GM12878 (cell line): ENCODE data around the gene ZMIZ1. TPM values are rescaled to one million over a fixed set of nuclear protein-coding genes. Genes with fewer than 3 reads are reported as not detected.

ENCODE experiments used
- ATAC-seq: fragments of 200-7000 bp; cut with Tn5 transposase; 3 replicates; pipeline ENCODE4 v1.9.1; 2020; ENCODE audit warnings: mild to moderate bottlenecking, moderate library complexity
- BruUV-seq: library from RNA; stranded (reverse); fragments of 400-500 nt; replicated peaks from 2 replicates; lab custom pipeline; 2021; lab: Mats Ljungman, UMichigan
- CTCF ChIA-PET: fragments of 300-600 bp; sonication (Branson Sonifier 250); formaldehyde crosslinking; extraction: SDS; loops from one replicate; lab custom pipeline; 2021; ENCODE audit warnings: inconsistent platforms; lab: Yijun Ruan, JAX
- POLR2A ChIA-PET: fragments of 350-600 bp; formaldehyde crosslinking; extraction: SDS; loops from one replicate; lab custom pipeline; 2021; ENCODE audit warnings: inconsistent platforms; lab: Charles Lee
- RAD21 ChIA-PET: fragments of 300-600 bp; sonication (Branson Sonifier 250); formaldehyde crosslinking; loops from one replicate; lab custom pipeline; 2023; ENCODE audit warnings: antibody characterized with exemption; ENCODE audit not compliant: unreplicated experiment; lab: Charles Lee
- SMC1A ChIA-PET: fragments of 300-600 bp; sonication (Branson Sonifier 250); formaldehyde crosslinking; loops from one replicate; lab custom pipeline; 2023; ENCODE audit not compliant: unreplicated experiment, uncharacterized antibody; lab: Charles Lee
- DNase-seq: peaks from one replicate; pipeline ENCODE4 v3.0.0-alpha.2; 2011; ENCODE audit warnings: low read depth, low spot score
- FAIRE-seq: peaks from 3 replicates; lab custom pipeline; 2011; peaks lifted over from hg19 to GRCh38; lab: Jason Lieb, UNC
- H2AFZ ChIP-seq: 2 replicates; pipeline ENCODE4 v1.6.0; 2011; ENCODE audit warnings: low read depth, low read length, control low read depth; ENCODE audit not compliant: control insufficient read depth
- H3K27ac ChIP-seq: 2 replicates; pipeline ENCODE4 v1.5.1; 2011; ENCODE audit warnings: control low read depth; ENCODE audit not compliant: control insufficient read depth, insufficient read depth
- H3K27me3 ChIP-seq, 2 experiments: replicated peaks in 1 of 2; 2 replicates each; pipeline versions ENCODE4 v1.6.0 to v1.6.1; 2011; ENCODE audit warnings: low read length in 1 of 2; ENCODE audit not compliant: control insufficient read depth in 2 of 2, insufficient read depth in 2 of 2
- H3K36me3 ChIP-seq, 2 experiments: 2 replicates each; pipeline ENCODE4 v1.5.1; 2011; ENCODE audit warnings: low read length in 1 of 2; ENCODE audit not compliant: control insufficient read depth in 2 of 2, insufficient read depth in 2 of 2
- H3K4me1 ChIP-seq: 2 replicates; pipeline ENCODE4 v1.6.1; 2011; ENCODE audit warnings: mild to moderate bottlenecking, low read length, moderate library complexity, mixed read lengths; ENCODE audit not compliant: control insufficient read depth, insufficient read depth
- H3K4me2 ChIP-seq: 2 replicates; pipeline ENCODE4 v1.6.0; 2011; ENCODE audit warnings: control low read depth; ENCODE audit not compliant: control insufficient read depth, insufficient read depth
- H3K4me3 ChIP-seq: fragments of 200-600 bp; sonication (generic); 2 replicates; pipeline ENCODE4 v1.5.1; 2016
- H3K79me2 ChIP-seq: 2 replicates; pipeline ENCODE4 v1.6.0; 2011; ENCODE audit warnings: low read length; ENCODE audit not compliant: control insufficient read depth, insufficient read depth
- H3K9ac ChIP-seq: 2 replicates; pipeline ENCODE4 v1.8.0; 2011; ENCODE audit warnings: low read length, control low read depth, mixed read lengths; ENCODE audit not compliant: control insufficient read depth, insufficient read depth
- H3K9me3 ChIP-seq: replicated peaks from 3 replicates; pipeline ENCODE4 v1.5.1; 2011; ENCODE audit warnings: mild to moderate bottlenecking, low read length; ENCODE audit not compliant: control insufficient read depth, insufficient read depth
- H4K20me1 ChIP-seq: 2 replicates; pipeline ENCODE4 v1.6.0; 2011; ENCODE audit not compliant: control insufficient read depth, insufficient read depth
- DPF2 ChIP-seq: fragments of 450-650 bp; IDR thresholded peaks from 2 replicates; pipeline ENCODE4 v1.6.1; 2017; ENCODE audit warnings: mild to moderate bottlenecking
- LARP7 ChIP-seq: fragments of 450-650 bp; IDR thresholded peaks from 2 replicates; pipeline ENCODE4 v1.6.1; 2017; ENCODE audit warnings: mild to moderate bottlenecking
- NR2C1 ChIP-seq: fragments of 450-650 bp; IDR thresholded peaks from 2 replicates; pipeline ENCODE4 v1.6.1; 2017; ENCODE audit warnings: antibody characterized with exemption, mild to moderate bottlenecking, moderate library complexity
- PAX5 ChIP-seq: IDR thresholded peaks from 2 replicates; pipeline ENCODE4 v1.6.1; 2011; ENCODE audit warnings: low read depth, low read length, borderline replicate concordance
- PML ChIP-seq: IDR thresholded peaks from 2 replicates; pipeline ENCODE4 v1.6.1; 2012; ENCODE audit warnings: low read length, inconsistent platforms
- RAD51 ChIP-seq: fragments of 450-650 bp; IDR thresholded peaks from 2 replicates; pipeline ENCODE4 v1.6.1; 2016; ENCODE audit warnings: moderate library complexity, mild to moderate bottlenecking, inconsistent platforms
- RUNX3 ChIP-seq: IDR thresholded peaks from 2 replicates; pipeline ENCODE4 v1.6.1; 2012; ENCODE audit warnings: low read length, inconsistent platforms
- SIX5 ChIP-seq: IDR thresholded peaks from 2 replicates; pipeline ENCODE4 v1.6.1; 2011; ENCODE audit warnings: mild to moderate bottlenecking, low read depth, low read length, moderate library complexity; ENCODE audit not compliant: severe bottlenecking
- SMARCA5 ChIP-seq: fragments of 450-650 bp; IDR thresholded peaks from 2 replicates; pipeline ENCODE4 v1.6.1; 2017; ENCODE audit warnings: mild to moderate bottlenecking
- YY1 ChIP-seq: IDR thresholded peaks from 2 replicates; pipeline ENCODE4 v1.6.1; 2011; ENCODE audit warnings: low read depth, mild to moderate bottlenecking, low read length
- WGBS: methylation state at CpG from one replicate; pipeline ENCODE4 v1.1.6; 2016; ENCODE audit warnings: low lambda C conversion rate; ENCODE audit not compliant: insufficient replicate concordance, insufficient coverage; ENCODE audit errors: missing lambda C conversion rate; 5-methylcytosine and 5-hydroxymethylcytosine counted together
- in situ Hi-C: fragments of 300-500 bp; cut with MboI; formaldehyde crosslinking; loops from 9 replicates; pipeline ENCODE4 v1.14.3; 2018; ENCODE audit warnings: mixed read lengths
- intact Hi-C: fragments of 100-400 bp; cut with micrococcal nuclease; formaldehyde crosslinking; loops from one replicate; pipeline ENCODE4 v1.14.2; 2022; ENCODE audit not compliant: unreplicated experiment
- polyA plus RNA-seq, 11 experiments: library from polyadenylated mRNA; depleted of rRNA in 4 of 11; unstranded in 6 of 11; stranded (reverse) in 5 of 11; fragments of >200 nt; fragmentation: Nextera tagmentation in 4 of 11; fragmentation: Illumina TruSeq in 1 of 11; extraction: Ambion mirVana in 4 of 11; extraction: Trizol in 1 of 11; gene quantifications; 1 replicate in 1 of 11; 2 replicates in 10 of 11; pipeline versions ENCODE4 v1.2.1 to v1.2.3, GENCODE V29; 2011 to 2016; ENCODE audit warnings: inconsistent platforms in 2 of 11, missing spikeins in 2 of 11, low read depth in 1 of 11
- total RNA-seq, 4 experiments: library from RNA; depleted of rRNA in 3 of 4; stranded (reverse); fragments of >200 nt in 3 of 4; fragmentation: Illumina TruSeq in 1 of 4; extraction: Trizol in 1 of 4; gene quantifications; 2 replicates each; pipeline versions ENCODE4 v1.2.1 to v1.2.3, GENCODE V29; 2013 to 2021
- TF ChIP-seq, protein P1 (sequence below): IDR thresholded peaks from 2 replicates; pipeline ENCODE4 v1.6.1; 2011; ENCODE audit warnings: borderline replicate concordance, low read depth, mild to moderate bottlenecking, moderate library complexity, low read length; ENCODE audit not compliant: insufficient read depth, poor library complexity, severe bottlenecking
- TF ChIP-seq, protein P2 (sequence below): fragments of 450-650 bp; formaldehyde crosslinking; IDR thresholded peaks from 2 replicates; pipeline ENCODE4 v1.4.0; 2020; ENCODE audit warnings: mild to moderate bottlenecking, moderate library complexity
- TF ChIP-seq, protein P3 (sequence below): fragments of 450-650 bp; IDR thresholded peaks from 2 replicates; pipeline ENCODE4 v1.6.1; 2017; ENCODE audit warnings: mild to moderate bottlenecking, moderate library complexity

The ZMIZ1 gene
- total and polyA plus RNA-seq, 10 of the 15 experiments (the other 5 are each of a cell fraction or from before 2014, with no cell fraction given) = 3.1 to 82.3 (median 14.9) TPM

DNA sequence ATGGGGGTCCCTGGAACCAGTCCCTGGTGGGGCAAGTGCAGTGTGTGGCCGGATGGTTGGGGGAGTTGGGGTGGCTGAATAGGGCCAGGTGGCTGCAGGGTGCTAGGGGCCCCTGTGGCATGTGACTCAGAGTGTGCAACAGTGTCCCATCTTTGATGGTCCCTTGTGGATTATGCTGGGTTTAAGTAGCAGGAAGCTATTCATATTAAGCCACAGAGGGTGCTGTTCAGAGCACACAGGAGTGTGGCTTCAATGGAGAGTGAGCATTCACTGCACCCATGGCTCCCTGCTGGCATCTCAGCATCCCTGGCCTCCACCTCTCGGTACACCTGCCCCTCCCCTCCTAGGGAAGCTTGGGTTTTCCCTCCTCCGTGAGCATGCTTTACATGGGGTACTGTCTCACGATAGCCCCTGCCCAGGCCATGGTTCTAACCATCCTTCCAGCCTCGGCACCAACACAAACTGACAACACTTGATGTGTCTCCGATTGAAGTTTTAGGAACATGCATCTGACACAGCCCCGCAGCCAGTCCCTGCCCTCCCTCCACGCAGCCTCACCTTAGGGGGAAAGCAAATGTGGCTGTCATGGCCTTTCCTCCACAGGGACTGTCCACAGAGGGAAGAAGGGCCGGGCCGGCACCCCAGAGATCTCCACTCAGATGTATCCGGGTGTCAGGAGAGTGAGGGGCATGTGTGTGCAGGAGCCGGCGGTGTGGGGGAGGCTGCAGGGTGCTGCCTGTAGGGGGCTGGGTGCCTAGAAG, 248.1 kb downstream of the ZMIZ1 start:
- Histone ChIP-seq H3K36me3 (peaks cover 0 to 15% of the 10 kb centered on the region in 2 experiments; a peak in 2 of 4 replicates), H3K4me1 (peaks cover 33% of the 10 kb centered on the region), H3K27ac (peak overlapping the region; percentile 62), H3K4me2 (peak overlapping the region; percentile 84), H3K79me2 (no peaks in the 10 kb centered on the region), H3K9ac (0 out of 2 replicates have a peak overlapping the region, but pooled peaks have one; percentile 1), H3K9me3 (no peaks in the 10 kb centered on the region; the same call in 2 of the 3 replicates), H2AFZ (no peak overlapping the region), H4K20me1 (no peaks in the 10 kb centered on the region), H3K27me3 (no peaks in the 10 kb centered on the region), H3K4me3 (peak overlapping the region; percentile 37; the same call in 1 of the 2 replicates)
- RAD21 ChIA-PET = interaction anchor here (0.6 to 2.9 kb wide), 12 partner anchors 14 to 1345 kb away, joined by 3 to 14 read pairs (median 5); partner anchors contain the start of gene PPIF
- BruUV-seq = no TSS peak
- in situ Hi-C loops (no loop called here), intact Hi-C loops (loop anchor here (1.0 to 2.0 kb wide), 3 partner anchors 30 to 68 kb away; partner anchors contain the start of gene PPIF)
- POLR2A ChIA-PET = interaction anchor here (0.7 to 2.1 kb wide), 9 partner anchors 10 to 75 kb away, joined by 3 to 11 read pairs (median 5); partner anchors contain the start of gene PPIF
- ATAC-seq (peak; percentile 82), FAIRE-seq (peak; percentile 86), DNase-seq (peak; percentile 56)
- SMC1A ChIA-PET = interaction anchor here (1.0 to 2.8 kb wide), 10 partner anchors 14 to 114 kb away, joined by 3 to 18 read pairs (median 6); no protein-coding TSS in a partner anchor
- CTCF ChIA-PET = interaction anchor here (0.7 to 3.4 kb wide), 10 partner anchors 10 to 71 kb away, joined by 3 to 18 read pairs (median 6); no protein-coding TSS in a partner anchor
- WGBS = 11% methylated on average over 12 of the region's 13 CpGs
- TF ChIP-seq, protein P1, sequence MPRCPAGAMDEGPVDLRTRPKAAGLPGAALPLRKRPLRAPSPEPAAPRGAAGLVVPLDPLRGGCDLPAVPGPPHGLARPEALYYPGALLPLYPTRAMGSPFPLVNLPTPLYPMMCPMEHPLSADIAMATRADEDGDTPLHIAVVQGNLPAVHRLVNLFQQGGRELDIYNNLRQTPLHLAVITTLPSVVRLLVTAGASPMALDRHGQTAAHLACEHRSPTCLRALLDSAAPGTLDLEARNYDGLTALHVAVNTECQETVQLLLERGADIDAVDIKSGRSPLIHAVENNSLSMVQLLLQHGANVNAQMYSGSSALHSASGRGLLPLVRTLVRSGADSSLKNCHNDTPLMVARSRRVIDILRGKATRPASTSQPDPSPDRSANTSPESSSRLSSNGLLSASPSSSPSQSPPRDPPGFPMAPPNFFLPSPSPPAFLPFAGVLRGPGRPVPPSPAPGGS = peak; percentile 82
- TF ChIP-seq, protein P2, sequence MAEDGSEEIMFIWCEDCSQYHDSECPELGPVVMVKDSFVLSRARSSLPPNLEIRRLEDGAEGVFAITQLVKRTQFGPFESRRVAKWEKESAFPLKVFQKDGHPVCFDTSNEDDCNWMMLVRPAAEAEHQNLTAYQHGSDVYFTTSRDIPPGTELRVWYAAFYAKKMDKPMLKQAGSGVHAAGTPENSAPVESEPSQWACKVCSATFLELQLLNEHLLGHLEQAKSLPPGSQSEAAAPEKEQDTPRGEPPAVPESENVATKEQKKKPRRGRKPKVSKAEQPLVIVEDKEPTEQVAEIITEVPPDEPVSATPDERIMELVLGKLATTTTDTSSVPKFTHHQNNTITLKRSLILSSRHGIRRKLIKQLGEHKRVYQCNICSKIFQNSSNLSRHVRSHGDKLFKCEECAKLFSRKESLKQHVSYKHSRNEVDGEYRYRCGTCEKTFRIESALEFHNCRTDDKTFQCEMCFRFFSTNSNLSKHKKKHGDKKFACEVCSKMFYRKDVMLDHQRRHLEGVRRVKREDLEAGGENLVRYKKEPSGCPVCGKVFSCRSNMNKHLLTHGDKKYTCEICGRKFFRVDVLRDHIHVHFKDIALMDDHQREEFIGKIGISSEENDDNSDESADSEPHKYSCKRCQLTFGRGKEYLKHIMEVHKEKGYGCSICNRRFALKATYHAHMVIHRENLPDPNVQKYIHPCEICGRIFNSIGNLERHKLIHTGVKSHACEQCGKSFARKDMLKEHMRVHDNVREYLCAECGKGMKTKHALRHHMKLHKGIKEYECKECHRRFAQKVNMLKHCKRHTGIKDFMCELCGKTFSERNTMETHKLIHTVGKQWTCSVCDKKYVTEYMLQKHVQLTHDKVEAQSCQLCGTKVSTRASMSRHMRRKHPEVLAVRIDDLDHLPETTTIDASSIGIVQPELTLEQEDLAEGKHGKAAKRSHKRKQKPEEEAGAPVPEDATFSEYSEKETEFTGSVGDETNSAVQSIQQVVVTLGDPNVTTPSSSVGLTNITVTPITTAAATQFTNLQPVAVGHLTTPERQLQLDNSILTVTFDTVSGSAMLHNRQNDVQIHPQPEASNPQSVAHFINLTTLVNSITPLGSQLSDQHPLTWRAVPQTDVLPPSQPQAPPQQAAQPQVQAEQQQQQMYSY (CRISPR knock-in tag) = no peak
- TF ChIP-seq, protein P3, sequence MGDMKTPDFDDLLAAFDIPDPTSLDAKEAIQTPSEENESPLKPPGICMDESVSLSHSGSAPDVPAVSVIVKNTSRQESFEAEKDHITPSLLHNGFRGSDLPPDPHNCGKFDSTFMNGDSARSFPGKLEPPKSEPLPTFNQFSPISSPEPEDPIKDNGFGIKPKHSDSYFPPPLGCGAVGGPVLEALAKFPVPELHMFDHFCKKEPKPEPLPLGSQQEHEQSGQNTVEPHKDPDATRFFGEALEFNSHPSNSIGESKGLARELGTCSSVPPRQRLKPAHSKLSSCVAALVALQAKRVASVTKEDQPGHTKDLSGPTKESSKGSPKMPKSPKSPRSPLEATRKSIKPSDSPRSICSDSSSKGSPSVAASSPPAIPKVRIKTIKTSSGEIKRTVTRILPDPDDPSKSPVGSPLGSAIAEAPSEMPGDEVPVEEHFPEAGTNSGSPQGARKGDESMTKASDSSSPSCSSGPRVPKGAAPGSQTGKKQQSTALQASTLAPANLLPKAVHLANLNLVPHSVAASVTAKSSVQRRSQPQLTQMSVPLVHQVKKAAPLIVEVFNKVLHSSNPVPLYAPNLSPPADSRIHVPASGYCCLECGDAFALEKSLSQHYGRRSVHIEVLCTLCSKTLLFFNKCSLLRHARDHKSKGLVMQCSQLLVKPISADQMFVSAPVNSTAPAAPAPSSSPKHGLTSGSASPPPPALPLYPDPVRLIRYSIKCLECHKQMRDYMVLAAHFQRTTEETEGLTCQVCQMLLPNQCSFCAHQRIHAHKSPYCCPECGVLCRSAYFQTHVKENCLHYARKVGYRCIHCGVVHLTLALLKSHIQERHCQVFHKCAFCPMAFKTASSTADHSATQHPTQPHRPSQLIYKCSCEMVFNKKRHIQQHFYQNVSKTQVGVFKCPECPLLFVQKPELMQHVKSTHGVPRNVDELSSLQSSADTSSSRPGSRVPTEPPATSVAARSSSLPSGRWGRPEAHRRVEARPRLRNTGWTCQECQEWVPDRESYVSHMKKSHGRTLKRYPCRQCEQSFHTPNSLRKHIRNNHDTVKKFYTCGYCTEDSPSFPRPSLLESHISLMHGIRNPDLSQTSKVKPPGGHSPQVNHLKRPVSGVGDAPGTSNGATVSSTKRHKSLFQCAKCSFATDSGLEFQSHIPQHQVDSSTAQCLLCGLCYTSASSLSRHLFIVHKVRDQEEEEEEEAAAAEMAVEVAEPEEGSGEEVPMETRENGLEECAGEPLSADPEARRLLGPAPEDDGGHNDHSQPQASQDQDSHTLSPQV = no peak
- TF ChIP-seq LARP7 (0 out of 2 replicates have a peak, but pooled peaks have one; percentile 22), NR2C1 (no peak), PAX5 (peak; percentile 31; the same call in 1 of the 2 replicates), SIX5 (no peak), DPF2 (peak; percentile 78), YY1 (peak; percentile 41; the same call in 1 of the 2 replicates), RUNX3 (peak; percentile 67; the same call in 1 of the 2 replicates), RAD51 (peak; percentile 65; the same call in 1 of the 2 replicates), PML (0 out of 2 replicates have a peak, but pooled peaks have one; percentile 58), SMARCA5 (no peak)
